ENCODE results near the gene POLR3B.

The POLR3B gene

GRCh38 chr12:106521901-106522300, 164.4 kb downstream of the POLR3B start:
- TF ChIP-seq CTCF (IDR thresholded peaks at IDR 0.05; ENCODE audit: control extremely low read depth, extremely low read depth, low read depth, missing control alignments), result no peak
- DNase-seq (ENCODE audit: extremely low spot score), result no peak
- POLR2A ChIA-PET, result no interaction called here
- CTCF ChIA-PET, result no interaction called here

GRCh38 chr12:106522708-106523107, 165.2 kb downstream of the POLR3B start:
- ChIA-PET POLR2A (no interaction called here), CTCF (no interaction called here)
- no peak for TF ChIP-seq CTCF (IDR thresholded peaks at IDR 0.05; ENCODE audit: control extremely low read depth, extremely low read depth, low read depth, missing control alignments)
- no peak for DNase-seq (ENCODE audit: extremely low spot score)

- DNase-seq (ENCODE audit: extremely low spot score), result no peak
- POLR2A ChIA-PET, result no interaction called here
- CTCF ChIA-PET, result no interaction called here
- TF ChIP-seq CTCF (IDR thresholded peaks at IDR 0.05; ENCODE audit: control extremely low read depth, extremely low read depth, low read depth, missing control alignments), result no peak
Observed at GRCh38 chr12:106527356-106527755, 169.8 kb downstream of the POLR3B start.

- ChIA-PET CTCF (interaction anchor here (0.9 kb wide), 1 partner anchor 15 kb away, joined by 3 read pairs; no protein-coding TSS in a partner anchor), POLR2A (no interaction called here)
- no peak for DNase-seq (ENCODE audit: extremely low spot score)
- no peak for TF ChIP-seq CTCF (IDR thresholded peaks at IDR 0.05; ENCODE audit: control extremely low read depth, extremely low read depth, low read depth, missing control alignments)
Observed at GRCh38 chr12:106541201-106541600, 183.7 kb downstream of the POLR3B start.

GRCh38 chr12:106551410-106551809, 193.9 kb downstream of the POLR3B start:
- ChIA-PET POLR2A (no interaction called here), CTCF (no interaction called here)
- no peak for TF ChIP-seq CTCF (IDR thresholded peaks at IDR 0.05; ENCODE audit: control extremely low read depth, extremely low read depth, low read depth, missing control alignments)
- DNase-seq (ENCODE audit: extremely low spot score), result no peak

GRCh38 chr12:106552228-106552627, 194.7 kb downstream of the POLR3B start:
- POLR2A ChIA-PET, result no interaction called here
- no peak for TF ChIP-seq CTCF (IDR thresholded peaks at IDR 0.05; ENCODE audit: control extremely low read depth, extremely low read depth, low read depth, missing control alignments)
- CTCF ChIA-PET, result no interaction called here

More at GRCh38 chr12:106552228-106552627, 194.7 kb downstream of the POLR3B start:
- DNase-seq (ENCODE audit: extremely low spot score), result no peak

Measured in GM10248 (cell line).